ENCODE data around the gene LGALS3BP.
"Not testable (repeated sequence)": the region's sequence is repeated elsewhere in the genome, so short reads cannot be mapped to it uniquely, and the experiment has no call there.

Gene LGALS3BP

DNA sequence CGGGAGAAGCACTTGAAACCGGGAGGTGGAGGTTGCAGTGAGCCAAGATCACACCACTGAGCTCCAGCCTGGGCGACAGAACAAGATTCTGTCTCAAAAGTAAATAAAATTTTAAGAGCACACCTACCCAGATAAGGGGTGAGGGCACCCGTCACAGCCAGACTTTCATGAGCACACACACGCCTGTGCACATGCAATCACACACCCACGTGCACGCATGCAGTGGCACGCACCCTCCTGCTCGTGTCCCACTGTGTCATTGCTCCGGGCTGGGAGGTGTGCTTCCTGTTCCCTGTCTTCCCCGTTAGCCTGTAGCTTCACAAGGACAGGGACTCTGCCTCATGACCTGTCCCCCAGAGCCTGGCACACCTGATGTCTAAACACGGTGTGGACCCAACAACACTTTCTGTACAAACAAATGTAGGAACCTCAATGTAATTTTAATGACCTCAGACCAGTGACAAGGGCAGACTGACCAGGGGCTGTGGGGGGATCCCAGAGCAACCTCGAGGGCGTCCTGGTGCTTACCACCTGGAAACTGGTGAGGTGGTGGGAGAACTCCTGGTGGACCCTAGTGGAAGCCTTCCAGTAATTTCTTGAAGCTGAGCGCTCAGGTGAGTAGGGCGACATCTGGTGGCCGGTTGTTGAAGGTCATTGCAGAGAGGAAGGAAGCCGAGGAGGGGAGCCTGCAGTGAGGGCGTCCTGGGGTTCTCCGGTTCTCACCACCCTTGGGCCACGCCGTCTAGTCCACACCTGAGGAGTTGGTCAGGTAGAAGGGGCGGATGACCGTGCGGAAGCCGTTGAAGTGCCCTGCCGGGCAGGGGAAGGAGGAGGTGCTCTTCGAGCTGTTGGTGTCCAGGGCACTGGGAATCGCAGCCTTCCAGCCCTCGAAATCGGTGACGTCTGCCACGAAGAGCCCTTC lies 8.6 kb downstream of the LGALS3BP start:
- DNase-seq = peak; percentile 82
- in situ Hi-C loops (cut with MboI; ENCODE audit: low pct_unique_long_range_greater_than_20kb, low sequenced_read_pairs) = loop anchor here (25.0 kb wide), 1 partner anchor 109 kb away; no protein-coding TSS in a partner anchor

DNA sequence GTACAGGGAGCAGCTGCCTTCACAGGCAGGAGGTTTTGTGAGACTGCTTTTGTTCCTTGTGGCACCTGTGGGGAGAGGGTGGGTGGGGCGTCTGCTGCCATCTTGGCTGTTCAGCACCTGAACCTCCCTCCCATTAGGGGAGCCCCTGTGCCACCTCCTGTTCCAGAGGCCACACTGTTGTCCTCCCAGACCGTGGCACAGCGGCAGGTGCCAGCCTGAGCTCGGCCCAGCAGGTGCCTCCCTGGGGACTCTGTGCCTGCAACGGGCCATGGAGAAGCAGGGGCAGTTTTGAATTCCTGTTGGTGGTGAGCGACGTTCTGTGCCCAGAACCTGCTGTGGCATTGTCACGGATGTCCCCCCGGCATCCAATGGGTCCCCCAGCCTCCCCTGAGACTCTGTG lies 9.9 kb downstream of the LGALS3BP start:
- in situ Hi-C loops (cut with MboI; ENCODE audit: low pct_unique_long_range_greater_than_20kb, low sequenced_read_pairs) = loop anchor here (25.0 kb wide), 1 partner anchor 108 kb away; no protein-coding TSS in a partner anchor
- DNase-seq = no peak

DNA sequence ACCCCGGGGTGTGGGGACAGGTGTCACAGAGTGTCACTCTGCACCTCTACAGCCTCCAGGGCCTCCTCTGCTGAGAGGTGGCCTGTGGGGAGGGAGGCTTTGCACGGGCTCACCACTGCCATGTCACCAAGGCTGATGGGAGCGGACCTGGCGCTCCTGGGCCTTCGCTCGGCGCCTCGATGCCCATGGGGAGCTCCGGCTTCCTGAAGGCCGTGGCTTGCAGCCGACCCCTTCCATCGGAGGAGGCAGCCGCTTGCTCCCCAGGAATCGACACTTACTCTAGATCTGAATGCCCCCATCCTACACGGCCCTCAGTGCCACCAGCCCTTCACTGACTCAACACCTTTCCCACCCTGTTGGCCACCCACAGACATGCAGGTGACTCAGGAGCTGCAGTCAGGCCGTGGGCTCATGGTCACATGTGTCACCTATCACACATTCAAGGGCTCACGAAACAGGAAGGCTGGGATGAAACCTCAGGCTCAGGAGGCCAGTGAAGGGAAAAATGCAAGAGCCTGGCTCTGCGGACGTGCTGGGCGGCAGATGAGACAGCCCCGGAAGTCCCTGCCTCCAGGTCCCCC lies 11.9 kb downstream of the LGALS3BP start:
- in situ Hi-C loops (cut with MboI; ENCODE audit: low pct_unique_long_range_greater_than_20kb, low sequenced_read_pairs) = loop anchor here (25.0 kb wide), 1 partner anchor 106 kb away; no protein-coding TSS in a partner anchor
- DNase-seq = no peak

DNA sequence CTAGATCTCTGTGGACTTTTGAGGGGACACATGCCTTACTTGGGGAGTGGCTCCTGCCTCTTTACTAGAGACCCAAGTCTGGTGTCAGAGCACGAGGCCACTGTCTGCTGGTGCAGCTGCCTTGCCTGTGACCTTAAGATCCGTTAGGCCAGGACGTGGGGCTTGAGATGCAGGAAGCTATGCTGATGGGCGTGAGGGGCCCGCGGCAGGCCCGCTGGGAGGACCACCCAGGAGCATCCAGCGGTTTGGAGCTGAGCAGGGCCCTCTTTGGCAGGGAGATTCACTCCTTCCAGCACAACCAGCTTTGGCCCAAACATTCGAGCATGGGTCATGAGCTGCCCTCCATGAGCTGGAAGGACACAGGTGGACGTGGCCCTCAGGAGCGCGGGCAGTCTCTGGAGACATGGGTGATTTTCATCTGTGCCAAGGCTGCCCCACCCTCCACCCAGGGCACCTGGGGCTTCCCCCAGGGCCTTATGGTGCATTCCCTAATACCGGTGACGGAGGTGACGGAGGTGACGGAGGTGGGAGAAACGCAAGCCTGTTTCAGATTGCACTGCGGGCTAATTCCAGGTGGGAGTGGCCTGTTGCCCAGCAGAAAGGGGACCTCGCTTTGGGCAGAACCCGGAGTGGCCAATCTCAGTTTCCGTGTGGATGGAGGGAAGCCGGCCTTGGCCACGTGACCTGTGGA lies 12.7 kb downstream of the LGALS3BP start:
- in situ Hi-C loops (cut with MboI; ENCODE audit: low pct_unique_long_range_greater_than_20kb, low sequenced_read_pairs) = loop anchor here (25.0 kb wide), 1 partner anchor 105 kb away; no protein-coding TSS in a partner anchor
- DNase-seq = no peak

DNA sequence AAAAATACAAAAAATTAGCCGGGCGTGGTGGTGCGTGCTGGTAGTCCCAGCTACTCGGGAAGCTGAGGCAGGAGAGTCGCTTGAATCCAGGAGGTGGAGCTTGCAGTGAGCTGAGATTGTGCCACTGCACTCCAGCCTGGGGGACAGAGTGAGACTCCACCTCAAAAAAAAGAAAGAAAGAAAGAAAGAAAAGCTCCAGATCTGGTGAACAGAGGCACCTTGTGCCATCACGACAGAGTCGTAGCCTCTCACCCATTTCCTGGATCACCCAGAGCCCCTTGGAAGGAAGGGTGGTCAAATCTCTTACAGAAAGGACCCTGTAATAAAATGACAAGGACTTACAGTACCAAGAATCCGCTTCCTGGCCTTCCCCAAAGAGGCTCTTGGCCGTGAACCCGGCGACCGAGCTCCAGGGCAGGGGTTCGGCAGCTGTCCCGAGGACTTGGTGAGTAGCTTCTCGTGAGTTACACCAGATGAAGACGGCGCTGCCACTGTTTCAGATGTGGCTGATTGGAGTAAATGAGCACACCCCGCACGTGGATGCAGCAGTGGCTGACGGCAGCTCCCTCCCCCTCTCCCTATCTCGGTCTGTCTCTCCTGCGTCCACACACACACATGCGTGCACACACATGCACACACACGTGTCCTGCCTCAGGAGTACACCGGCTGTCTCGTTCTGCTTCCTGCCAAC lies 13.5 kb downstream of the LGALS3BP start:
- DNase-seq = no peak
- in situ Hi-C loops (cut with MboI; ENCODE audit: low pct_unique_long_range_greater_than_20kb, low sequenced_read_pairs) = loop anchor here (25.0 kb wide), 1 partner anchor 104 kb away; no protein-coding TSS in a partner anchor

DNA sequence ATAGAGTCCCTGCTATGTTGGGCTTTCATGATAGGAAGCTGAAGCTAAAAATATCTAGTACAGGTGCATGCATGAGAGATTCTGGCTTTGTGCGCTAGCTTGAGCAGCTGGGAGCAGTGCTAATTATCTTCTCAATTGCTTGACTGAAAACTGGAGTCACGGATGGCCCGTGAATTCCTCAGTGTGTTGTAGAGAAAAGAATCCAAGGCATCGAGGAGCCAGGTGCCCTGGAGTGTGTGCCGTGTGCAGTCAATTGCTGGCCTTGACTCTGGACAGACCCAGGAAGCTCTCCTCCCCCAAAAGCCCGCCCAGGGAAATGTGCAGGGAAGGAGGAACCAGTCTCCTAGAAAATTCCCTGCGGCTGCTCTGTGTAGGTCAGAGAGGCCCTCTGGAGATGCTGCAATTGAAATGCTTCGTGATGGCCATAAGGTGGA lies 14.2 kb downstream of the LGALS3BP start:
- in situ Hi-C loops (cut with MboI; ENCODE audit: low pct_unique_long_range_greater_than_20kb, low sequenced_read_pairs) = loop anchor here (25.0 kb wide), 1 partner anchor 103 kb away; no protein-coding TSS in a partner anchor
- DNase-seq = no peak

DNA sequence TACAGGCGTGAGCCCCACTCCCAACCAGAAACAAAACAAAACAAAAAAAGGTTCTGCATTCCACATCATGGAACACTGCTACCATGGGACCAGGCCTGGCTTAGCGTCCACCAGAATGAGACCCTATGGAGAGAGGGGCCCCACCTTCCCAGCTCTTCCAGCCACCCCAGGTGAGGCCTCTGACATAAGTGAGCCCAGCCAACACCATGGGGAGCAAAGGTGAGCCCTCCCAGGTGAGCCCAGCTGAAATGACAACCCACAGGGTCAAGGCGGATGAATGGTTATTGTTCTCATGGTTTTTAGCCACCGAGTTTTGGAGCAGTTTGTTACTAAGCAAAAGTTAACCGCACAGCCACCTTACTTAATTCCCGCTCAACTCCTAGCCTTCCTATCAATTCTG lies 16.3 kb downstream of the LGALS3BP start:
- in situ Hi-C loops (cut with MboI; ENCODE audit: low pct_unique_long_range_greater_than_20kb, low sequenced_read_pairs) = loop anchor here (25.0 kb wide), 1 partner anchor 101 kb away; no protein-coding TSS in a partner anchor
- DNase-seq = no peak

DNA sequence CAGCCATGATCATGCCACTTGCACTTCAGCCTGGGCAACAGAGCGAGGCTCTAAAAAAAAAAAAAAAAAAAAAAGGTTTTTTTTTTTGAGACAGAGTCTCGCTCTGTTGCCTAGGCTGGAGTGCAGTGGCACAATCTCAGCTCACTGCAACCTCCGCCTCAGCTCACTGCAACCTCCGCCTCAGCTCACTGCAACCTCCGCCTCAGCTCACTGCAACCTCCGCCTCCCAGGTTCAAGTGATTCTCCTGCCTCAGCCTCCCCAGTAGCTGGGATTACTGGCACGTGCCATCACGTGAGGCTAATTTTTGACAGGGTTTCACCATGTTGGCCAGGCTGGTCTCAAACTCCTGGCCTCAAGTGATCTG lies 16.8 kb downstream of the LGALS3BP start:
- DNase-seq = not testable (repeated sequence)
- in situ Hi-C loops (cut with MboI; ENCODE audit: low pct_unique_long_range_greater_than_20kb, low sequenced_read_pairs) = loop anchor here (25.0 kb wide), 1 partner anchor 101 kb away; no protein-coding TSS in a partner anchor

DNA sequence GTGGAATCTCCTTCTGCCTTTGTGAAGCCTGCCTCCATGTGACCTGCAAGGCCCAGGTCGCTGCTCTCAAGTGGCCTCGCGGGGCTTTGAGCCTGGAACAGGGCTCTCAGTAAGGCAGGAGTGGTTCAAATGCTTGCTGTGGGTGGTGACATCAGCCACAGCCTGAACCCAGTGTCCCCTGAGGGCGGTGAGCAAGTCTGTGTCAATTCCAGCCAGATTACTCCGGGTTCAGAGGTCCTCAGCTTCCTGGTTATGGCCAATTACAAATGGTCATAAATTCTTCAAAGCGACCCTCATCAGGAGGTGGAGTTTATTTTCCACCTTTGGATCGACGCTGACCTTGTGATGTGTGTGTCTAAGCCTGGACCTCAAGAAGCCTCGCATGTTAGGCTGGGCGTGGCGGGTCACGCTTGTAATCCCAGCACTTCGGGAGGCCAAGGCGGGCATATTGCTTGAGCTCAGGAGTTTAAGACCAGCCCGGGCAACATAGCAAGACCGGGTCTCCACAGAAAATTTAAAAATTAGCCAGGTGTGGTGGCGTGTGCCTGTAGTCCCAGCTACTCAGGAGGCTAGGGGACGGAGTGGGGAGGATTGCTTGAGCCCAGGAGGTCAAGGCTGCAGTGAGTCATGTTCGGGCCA lies 17.3 kb downstream of the LGALS3BP start:
- in situ Hi-C loops (cut with MboI; ENCODE audit: low pct_unique_long_range_greater_than_20kb, low sequenced_read_pairs) = loop anchor here (25.0 kb wide), 1 partner anchor 100 kb away; no protein-coding TSS in a partner anchor
- no peak for DNase-seq

DNA sequence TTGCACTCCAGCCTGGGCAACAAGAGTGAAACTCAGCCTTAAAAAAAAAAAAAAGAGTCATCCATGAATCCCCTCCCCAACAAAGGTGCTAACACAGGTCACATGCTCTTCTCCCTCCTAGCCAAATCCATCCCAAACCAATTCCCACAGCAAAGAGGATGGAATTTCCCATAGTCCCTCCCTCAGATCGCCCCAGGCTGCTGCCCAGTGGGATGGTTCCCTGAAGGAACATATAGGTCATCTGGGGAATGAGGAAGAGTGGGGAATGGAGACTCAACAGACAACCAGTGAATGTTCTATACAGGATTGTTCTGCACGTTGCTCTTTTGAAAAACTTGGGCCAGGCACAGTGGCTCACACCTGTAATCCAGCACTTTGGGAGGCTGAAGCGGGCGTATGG lies 18.2 kb downstream of the LGALS3BP start:
- in situ Hi-C loops (cut with MboI; ENCODE audit: low pct_unique_long_range_greater_than_20kb, low sequenced_read_pairs) = loop anchor here (25.0 kb wide), 1 partner anchor 99 kb away; no protein-coding TSS in a partner anchor
- no peak for DNase-seq

DNA sequence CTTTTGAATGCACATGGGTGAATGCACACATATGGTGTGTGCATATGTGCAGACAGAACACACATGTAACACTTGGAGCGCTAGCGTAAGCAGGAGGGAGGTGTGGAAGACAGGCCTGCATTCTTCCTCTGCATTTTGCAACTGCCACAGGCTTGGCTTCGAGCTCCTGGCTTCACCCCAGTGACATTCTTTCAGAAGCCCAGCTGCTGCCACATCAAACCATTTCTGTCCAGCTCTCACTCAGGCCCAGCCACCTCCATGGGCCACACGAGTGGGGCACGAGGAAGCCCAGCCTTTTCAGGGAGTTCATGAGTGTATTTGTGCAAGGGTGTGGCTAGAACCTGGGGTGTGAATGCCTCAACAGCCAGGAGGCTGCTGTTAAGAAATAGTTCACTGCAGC lies 18.8 kb downstream of the LGALS3BP start:
- DNase-seq = no peak
- in situ Hi-C loops (cut with MboI; ENCODE audit: low pct_unique_long_range_greater_than_20kb, low sequenced_read_pairs) = loop anchor here (25.0 kb wide), 1 partner anchor 99 kb away; no protein-coding TSS in a partner anchor

DNA sequence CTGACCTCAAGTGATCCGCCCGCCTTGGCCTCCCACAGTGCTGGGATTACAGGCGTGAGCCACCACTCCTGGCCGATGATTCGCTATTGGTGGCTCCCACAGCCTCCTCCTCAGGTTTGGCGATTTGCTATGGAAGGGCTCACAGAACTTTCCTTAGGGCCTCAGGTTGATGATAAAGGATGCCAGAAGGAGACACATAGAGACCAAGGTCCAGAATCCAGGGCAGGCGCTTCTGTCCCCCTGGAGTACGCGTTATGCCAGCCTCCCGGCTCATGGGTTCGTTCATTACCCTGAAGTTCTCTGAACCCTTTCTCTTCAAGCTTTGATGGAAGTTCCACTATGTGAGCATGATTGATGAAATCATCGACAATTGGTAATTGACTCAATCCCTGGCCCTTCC lies 19.9 kb downstream of the LGALS3BP start:
- in situ Hi-C loops (cut with MboI; ENCODE audit: low pct_unique_long_range_greater_than_20kb, low sequenced_read_pairs) = loop anchor here (25.0 kb wide), 1 partner anchor 98 kb away; no protein-coding TSS in a partner anchor
- no peak for DNase-seq

DNA sequence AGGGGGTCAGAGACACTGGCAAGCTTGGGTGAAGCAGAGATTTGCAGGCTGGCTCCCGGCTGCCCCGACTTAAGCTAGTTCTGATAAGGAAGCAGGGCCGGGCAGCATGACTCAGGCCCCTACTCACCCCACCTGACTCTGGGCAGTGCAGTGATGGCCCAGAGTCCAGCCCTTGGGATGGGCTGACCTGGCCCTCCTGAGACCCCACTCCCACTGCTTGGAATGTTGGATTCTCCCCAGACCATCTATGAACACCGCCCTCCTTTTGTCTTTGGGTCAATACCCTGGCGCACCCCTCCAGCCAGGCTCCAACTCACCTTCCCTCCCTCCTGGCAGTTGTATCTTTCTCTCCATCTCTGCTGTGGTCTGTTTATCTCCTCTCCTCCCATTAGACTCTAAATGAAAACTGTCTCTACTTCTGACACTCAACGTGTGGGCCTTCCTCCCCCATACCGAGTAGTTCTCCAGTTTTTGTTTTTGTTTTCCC lies 21.0 kb downstream of the LGALS3BP start:
- in situ Hi-C loops (cut with MboI; ENCODE audit: low pct_unique_long_range_greater_than_20kb, low sequenced_read_pairs) = loop anchor here (25.0 kb wide), 1 partner anchor 96 kb away; no protein-coding TSS in a partner anchor
- DNase-seq = no peak

DNA sequence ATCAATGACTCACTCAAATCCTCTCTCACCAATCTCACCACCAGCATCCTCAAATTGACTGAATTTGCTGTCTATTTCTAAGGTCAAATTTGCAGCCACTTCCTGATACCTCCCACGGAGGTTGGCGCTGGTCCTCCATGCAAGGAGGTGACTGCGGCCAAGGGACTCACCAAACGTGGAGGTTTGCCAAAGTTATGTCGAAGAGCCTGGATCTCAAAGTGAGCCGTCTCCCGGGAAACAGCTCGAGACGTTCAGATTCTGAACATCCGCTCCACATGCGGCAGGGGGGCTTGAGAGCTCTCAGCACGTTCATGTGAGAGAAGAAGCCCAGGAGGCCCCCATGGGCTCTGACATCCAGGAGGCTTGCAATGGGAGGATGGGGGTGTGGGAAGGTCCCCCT lies 22.6 kb downstream of the LGALS3BP start:
- in situ Hi-C loops (cut with MboI; ENCODE audit: low pct_unique_long_range_greater_than_20kb, low sequenced_read_pairs) = loop anchor here (25.0 kb wide), 1 partner anchor 95 kb away; no protein-coding TSS in a partner anchor
- DNase-seq = no peak

DNA sequence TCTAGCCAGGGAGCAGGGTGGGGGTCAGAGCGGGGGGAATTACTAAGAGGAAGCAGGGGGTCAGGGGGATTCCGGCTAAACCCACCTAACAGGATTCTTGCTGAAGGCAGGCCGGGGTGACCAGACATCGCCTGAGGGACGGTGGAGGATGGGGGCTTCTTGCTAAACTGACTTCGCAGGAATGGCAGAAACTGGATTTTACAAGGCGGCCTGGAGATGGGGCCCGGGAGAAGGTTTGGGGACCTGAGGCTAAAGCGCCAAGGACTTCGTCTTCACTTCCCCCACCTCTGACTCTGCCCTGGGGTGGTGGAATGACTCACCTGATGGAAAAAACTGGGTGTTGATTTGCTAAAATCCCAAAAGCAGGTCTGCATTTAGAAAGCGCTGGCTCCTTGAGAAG lies 23.5 kb downstream of the LGALS3BP start:
- in situ Hi-C loops (cut with MboI; ENCODE audit: low pct_unique_long_range_greater_than_20kb, low sequenced_read_pairs) = loop anchor here (25.0 kb wide), 1 partner anchor 94 kb away; no protein-coding TSS in a partner anchor
- no peak for DNase-seq

DNA sequence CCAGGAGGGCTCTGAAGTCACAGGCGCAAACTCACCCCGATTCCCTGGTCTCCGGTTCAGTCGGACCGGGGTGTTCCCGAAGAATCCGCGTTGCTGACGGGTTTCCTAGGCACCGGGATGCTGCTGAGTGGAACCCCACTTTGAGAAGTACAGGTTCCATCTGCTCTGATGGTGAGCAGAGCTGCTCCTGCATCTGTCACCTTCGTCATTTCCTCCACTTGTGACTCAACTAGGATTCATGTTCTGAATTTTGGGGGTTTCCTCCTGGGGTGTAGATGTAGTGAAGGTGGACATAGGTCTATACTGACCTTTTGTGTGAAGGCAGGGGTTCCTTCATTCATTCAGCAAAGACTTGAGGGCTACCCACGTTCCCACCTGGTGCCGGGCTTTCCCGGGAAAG lies 25.0 kb downstream of the LGALS3BP start:
- in situ Hi-C loops (cut with MboI; ENCODE audit: low pct_unique_long_range_greater_than_20kb, low sequenced_read_pairs) = loop anchor here (25.0 kb wide), 1 partner anchor 92 kb away; no protein-coding TSS in a partner anchor
- no peak for DNase-seq

DNA sequence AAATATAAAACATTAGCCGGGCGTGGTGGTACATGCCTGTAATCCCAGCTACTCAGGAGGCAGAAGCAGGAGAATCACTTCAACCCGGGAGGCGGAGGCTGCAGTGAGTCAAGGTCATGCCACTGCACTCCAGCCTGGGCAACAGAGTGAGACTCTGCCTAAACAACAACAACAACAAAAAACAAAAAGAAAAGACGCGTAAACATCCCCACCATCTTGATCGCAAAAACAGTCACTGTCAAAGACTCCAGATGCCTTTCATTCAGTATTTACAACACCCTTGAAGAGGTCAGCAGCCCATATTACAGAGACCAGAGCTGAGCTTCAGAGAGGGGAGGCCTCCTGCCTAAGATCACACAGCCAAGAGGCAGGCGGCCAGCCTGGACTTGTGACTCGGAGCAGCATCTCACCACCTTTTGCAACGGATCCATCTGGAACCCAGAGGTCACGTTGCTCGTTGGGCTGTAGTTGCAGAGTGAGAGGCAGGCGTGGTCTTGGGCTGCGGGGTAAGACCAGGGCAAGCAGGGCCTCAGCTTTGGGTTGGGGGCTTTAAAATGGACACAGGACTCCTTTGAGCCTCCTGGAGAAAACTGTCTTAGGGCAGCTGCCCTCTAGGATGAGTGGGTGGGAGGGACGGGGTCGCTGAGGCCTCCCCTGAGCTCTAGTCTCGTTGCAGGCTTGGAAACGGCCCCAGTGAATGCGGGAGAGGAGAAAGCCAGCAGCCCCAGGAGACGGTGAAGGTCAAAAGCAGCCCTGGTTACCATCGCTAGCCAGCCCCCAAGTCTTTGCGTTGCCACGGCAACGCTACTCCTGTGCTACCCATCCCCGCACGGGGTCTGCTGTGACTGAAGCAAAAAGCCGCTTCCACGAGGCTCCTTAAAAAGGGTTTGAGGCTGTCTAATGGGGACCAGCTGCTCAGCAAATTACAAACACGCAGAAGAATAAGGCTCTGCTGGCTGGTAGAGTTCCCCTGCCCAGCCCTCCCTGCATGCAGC lies 26.1 kb downstream of the LGALS3BP start:
- no peak for DNase-seq
- in situ Hi-C loops (cut with MboI; ENCODE audit: low pct_unique_long_range_greater_than_20kb, low sequenced_read_pairs) = loop anchor here (25.0 kb wide), 1 partner anchor 91 kb away; no protein-coding TSS in a partner anchor

Data from KBM-7 (cell line).